AML-193 (cell line): ENCODE data around the gene ELF3.
"Not testable (repeated sequence)": the region's sequence is repeated elsewhere in the genome, so short reads cannot be mapped to it uniquely, and the experiment has no call there.

ENCODE experiments used
- DNase-seq, 2 experiments: peaks; one replicate each; lab custom pipeline; 2025; lab: John Stamatoyannopoulos, UW

Gene ELF3

DNA sequence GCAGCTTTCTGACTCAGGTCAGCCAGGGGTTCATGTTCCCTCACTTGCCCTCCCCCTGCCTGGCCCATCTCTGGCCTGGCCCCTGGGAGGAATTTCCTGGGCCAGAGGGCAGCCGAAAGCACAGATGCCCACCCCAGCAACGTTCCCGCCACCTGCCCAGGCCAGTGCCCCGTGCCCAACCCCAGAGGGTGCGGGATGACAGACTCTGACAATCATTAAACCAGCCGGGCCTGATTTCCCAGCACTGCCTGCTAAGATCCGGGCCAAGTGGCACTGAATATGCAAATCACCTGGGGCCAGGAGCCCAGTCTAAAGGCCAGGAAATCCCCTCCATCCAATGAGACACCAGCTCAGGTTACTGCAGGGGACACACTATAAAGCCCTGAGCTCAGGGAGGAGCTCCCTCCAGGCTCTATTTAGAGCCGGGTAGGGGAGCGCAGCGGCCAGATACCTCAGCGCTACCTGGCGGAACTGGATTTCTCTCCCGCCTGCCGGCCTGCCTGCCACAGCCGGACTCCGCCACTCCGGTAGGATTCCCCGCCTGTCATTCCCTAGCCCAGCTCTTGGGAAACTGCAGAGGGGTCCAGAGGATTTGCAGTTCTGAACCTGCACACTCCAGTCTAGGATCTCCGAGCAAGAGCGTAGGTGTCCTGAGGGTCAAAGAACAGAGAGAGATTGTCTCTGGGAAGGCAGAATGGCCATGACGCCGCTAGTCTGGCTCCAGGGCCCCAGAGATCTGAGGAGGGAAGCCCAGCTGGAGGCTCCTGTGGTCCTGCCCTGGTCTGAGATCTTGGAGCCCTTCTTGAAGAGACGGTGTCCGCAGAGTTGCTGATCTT is at the start of gene ELF3:
TSS of gene ELF3 (plus strand) at position 408 of the 836 bp plus-strand sequence. CDS start 550 bp downstream, outside the sequence.
- no peak for DNase-seq

DNA sequence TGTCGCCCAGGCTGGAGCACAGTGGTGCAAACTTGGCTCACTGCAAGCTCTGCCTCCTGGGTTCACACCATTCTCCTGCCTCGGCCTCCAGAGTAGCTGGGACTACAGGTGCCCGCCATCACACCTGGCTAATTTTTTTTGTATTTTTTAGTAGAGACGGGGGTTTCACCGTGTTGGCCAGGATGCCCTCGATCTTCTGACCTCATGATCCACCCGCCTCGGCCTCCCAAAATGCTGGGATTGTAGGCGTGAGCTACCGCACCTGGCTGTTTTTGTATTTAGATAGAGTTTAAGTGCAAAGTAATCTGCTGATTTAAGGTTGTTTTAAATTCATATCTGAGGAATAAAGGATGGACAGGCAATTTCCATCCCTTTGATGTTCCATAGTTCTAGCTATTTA is 48.0 kb upstream of the ELF3 start:
- not testable (repeated sequence) for DNase-seq

GRCh38 chr1:201964261-201964660 is 46.1 kb upstream of the ELF3 start:
- DNase-seq: no peak

- DNase-seq: no peak
These were observed 44.2 kb upstream of the ELF3 start for GRCh38 chr1:201966171-201966570.

DNA sequence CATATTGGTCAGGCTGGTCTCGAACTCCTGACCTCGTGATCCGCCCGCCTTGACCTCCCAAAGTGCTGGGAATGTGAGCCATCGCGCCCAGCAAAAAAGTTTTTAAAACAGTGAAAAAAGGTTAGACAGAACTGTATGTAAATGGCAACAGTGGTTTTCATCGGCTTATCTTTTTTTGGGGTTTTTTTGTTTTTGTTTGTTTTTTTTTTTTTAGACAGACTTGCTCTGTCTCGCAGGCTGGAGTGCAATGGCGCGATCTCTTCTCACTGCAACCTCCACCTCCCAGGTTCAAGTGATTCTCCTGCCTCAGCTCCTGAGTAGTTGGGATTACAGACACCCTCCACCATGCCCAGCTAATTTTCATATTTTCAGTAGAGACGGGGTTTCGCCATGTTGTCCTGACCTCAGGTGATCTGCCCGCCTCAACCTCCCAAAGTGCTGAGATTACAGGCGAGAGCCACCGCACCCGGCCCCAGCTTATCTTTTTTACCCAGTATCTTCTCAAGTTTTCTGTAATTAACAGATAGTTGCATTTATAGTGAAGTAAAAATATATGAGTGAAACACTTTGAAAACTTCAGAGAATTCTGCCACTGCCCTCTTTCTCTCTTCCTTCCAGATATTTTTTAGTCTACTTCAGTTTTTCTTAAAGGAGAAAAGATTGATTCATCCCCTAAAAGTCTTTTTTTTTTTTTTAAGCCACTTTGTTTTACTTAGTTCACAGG is 42.0 kb upstream of the ELF3 start:
- DNase-seq: no peak

GRCh38 chr1:201970334-201971159 is 39.8 kb upstream of the ELF3 start:
- no peak for DNase-seq

GRCh38 chr1:201982082-201982622 is 28.2 kb upstream of the ELF3 start:
- peak in 1 of 2 experiments; percentile 18 for DNase-seq

- peak; percentile 69 to 82 for DNase-seq
These were observed 27.6 kb upstream of the ELF3 start, which contains the start of gene RNPEP for GRCh38 chr1:201982623-201983379. Gene RNPEP, plus strand, starts transcription at chr1:201982648. Its CDS starts 19 bp downstream, at chr1:201982667.

- no peak for DNase-seq
These were observed 27.0 kb upstream of the ELF3 start for GRCh38 chr1:201983380-201983805.

DNA sequence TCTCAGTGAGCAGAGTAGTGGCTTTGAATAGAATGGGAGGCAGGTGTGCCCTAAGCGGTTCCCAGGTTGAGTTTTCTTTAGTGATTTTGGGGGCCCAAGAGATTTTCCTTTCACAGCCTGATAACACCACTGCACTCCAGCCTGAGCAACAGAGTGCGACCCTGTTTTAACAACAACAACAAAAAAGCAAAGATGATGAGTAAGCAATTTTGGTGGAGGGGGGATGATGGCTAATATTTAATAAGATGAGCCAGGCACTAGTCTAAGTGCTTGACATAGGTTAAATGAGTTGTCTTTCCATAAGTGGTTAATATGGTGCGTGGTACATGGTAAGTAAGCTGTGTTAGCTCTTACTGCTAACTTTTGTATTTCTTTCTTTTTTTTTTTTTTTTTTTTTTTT is 25.9 kb upstream of the ELF3 start:
- no peak for DNase-seq

DNA sequence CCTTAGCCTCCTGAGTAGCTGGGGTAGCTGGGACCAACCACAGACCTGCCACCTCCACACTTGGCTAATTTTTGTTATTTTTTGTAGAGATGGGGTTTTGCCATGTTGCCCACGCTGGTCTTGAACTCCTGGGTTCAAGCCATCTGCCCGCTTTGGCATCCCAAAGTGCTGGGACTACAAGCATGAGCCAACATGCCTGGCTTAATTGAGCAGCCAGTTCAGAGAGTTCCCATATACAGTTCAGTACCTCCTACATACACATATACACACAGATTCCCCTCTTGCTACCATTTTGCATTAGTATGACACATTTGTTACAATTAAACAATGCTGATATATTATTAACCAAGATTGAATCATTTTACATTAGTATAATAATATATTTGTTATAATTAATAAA is 25.0 kb upstream of the ELF3 start:
- no peak for DNase-seq

DNA sequence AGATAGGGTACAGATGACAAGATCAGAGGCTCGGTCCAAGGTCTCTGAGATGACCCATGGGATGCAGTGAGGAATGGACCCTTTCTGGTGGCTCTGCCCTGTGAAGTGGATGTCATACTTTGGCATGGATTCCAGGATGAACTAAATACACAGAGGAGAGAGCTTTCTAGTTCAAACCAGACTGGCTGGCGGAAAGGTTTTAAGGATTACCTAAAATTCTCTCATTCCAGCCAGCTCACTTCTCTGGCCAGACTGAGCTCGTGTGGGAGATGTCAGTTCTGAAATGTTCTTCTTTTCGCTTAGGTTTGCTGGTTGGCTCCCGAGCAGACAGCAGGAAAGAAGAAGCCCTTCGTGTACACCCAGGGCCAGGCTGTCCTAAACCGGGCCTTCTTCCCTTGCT is 21.8 kb upstream of the ELF3 start:
- DNase-seq: no peak

DNA sequence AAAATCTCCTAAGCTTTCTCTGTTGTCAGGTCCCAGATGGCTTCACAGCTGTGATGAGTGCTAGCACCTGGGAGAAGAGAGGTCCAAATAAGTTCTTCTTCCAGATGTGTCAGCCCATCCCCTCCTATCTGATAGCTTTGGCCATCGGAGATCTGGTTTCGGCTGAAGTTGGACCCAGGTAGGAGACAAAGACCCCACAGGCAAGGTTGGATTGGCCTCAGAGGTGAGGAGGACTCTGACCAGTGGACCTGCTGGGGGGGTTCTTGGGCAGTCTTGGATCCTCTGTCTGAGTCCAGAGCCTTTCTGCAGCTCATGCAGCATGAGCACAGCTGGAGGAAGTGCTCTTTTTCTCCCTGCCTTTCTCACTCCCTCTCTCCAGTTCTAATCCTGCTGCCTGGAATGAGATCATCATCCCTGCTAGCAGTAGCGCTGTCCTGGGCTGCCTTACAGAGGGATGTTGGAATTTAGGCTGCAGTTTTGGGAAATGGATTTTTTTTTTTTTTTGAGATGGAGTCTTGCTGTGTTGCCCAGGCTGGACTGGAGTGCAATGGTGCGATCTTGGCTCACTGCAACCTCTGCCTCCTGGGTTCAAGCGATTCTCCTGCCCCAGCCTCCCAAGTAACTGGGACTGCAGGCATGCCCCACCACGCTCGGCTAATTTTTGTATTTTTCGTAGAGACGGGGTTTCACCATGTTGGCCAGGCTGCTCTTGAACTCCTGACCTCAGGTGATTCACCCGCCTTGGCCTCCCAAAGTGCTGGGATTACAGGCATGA is 20.8 kb upstream of the ELF3 start:
- DNase-seq: no peak

- no peak for DNase-seq
These were observed 20.0 kb upstream of the ELF3 start for GRCh38 chr1:201990427-201990826.

GRCh38 chr1:201999625-202000238 is 10.7 kb upstream of the ELF3 start:
- peak; percentile 58 for DNase-seq

DNA sequence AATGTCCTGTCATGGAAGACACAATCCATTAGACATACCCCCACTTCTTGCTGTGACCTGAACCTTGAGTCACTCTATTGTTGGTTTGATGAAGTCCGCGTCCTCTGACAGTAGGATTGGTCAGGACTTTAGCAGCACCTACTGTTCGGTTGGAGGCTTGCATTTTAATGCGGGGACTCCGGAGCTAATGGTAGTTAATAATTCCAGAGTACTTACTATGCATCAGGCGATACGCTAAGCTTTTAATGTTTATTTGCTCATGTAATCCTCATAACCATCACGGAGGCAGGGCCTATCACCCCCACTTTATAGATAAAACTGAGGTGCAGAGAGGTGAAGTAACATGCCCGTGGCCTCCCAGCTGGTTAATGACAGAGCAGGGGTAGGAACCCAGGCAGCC is 7.9 kb upstream of the ELF3 start:
- no peak for DNase-seq

- DNase-seq: no peak
These were observed 5.7 kb upstream of the ELF3 start for GRCh38 chr1:202004711-202005110.

DNA sequence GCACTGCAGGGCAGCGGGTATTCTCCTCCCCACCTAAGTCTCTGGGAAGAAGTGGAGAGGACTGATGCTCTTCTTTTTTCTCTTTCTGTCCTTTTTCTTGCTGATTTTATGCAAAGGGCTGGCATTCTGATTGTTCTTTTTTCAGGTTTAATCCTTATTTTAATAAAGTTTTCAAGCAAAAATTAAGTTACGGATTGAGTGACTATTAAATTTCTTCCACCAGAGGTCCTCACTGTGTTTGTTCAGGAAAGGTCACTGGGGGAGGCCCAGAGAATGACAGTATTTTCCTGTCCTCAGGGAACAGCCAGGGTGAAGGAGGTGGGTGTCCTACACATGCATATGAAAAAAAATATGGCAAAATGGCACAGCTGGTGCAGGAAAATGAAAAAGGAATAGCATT is 4.4 kb upstream of the ELF3 start:
- no peak for DNase-seq

GRCh38 chr1:202007304-202007703 is 3.1 kb upstream of the ELF3 start:
- DNase-seq: no peak
